Left hindlimb (tissue), 1 donor: ENCODE measurements around the gene RABGAP1.

ENCODE experiments used
- DNase-seq: peaks from one replicate; pipeline ENCODE4 v3.0.0-alpha.2; 2018

Gene RABGAP1

DNA sequence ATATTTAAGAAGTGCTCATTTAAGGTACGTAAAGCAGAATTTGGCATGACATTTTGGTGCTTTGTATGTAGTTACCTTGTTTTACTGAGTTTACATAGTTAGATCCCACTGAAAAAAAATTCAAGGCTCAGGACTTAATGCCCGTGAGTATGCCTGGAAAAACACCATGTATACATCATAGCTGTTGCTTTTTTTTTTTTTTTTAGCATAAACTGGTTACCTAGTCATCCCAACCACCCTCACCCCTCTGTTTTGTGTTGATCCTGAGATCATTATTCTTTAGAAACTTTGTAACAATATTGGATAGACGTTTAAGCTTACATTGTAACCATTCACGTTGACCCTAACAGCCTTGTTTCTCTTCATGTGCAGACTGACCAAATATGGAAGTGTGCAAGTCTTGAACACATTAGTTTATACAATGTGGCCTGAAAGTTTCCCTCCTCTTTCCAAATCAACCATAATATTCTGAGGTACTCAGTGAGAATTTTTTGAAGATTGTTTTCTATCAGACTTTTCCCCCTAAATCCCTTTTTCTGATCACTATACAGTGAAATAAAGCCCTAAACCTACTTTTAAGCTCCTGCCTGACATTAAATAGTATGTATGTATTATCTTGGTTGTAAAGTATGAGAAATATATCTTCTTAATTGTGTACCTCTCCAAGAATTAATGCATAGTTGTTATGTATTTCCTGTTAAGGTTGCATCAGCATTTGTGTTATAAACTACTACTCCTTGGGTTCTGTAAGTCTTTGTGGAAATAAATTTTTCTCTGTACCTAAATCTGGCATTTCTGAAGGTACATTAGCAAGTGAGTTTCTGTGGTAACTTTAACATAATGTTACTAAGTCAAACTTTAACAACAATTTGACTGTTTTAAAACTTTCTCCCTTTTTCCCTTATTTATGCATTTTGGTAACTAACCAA lies 4.4 kb downstream of the RABGAP1 start:
- no peak for DNase-seq

GRCh38 chr9:122946461-122947005 lies 5.7 kb downstream of the RABGAP1 start:
- DNase-seq = no peak

DNA sequence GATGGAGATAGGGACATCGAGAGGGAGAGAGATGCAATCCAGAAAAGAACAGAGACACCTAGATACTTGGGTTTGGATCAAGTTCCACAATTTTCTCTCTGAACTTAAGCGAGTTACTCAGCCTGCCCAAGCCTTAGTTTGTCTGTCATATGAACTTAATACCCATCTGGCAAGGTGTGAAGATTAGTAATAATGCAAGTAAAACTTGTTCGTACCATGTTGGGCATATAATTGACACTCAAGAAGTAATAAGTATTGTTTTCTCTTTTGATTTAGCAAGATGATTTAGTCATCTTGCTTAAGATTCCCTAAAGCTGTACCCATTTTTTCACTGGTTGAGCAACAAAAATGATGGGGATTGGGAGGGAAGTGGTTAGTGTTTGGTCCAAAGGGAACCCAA lies 7.5 kb downstream of the RABGAP1 start:
- no peak for DNase-seq

GRCh38 chr9:122949696-122950095 lies 8.9 kb downstream of the RABGAP1 start:
- no peak for DNase-seq

GRCh38 chr9:122950263-122950662 lies 9.4 kb downstream of the RABGAP1 start:
- DNase-seq = no peak

GRCh38 chr9:122951056-122951455 lies 10.2 kb downstream of the RABGAP1 start:
- no peak for DNase-seq

DNA sequence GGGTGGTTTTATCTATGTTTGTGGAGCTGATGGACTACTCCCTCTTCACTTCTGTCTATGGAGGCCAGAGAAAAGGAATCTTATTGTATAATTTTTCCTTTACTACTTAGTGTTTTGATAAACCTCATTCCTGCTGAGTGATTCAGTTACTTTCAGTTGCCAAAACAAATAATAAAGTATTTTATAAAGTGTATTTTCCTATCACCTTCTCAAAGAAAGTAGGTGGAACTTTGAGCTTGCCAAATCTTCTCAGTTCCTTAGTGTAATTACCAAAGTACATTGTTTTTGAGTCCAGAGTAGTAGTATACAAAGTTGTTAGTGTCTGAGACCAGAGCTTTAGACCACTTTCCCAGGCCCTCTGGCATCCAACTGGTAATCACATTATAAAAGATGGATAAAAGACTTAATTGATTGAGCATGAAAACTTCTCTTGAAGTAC lies 13.5 kb downstream of the RABGAP1 start:
- no peak for DNase-seq

- DNase-seq = no peak
Measured at GRCh38 chr9:122955961-122956360, 15.1 kb downstream of the RABGAP1 start.

DNA sequence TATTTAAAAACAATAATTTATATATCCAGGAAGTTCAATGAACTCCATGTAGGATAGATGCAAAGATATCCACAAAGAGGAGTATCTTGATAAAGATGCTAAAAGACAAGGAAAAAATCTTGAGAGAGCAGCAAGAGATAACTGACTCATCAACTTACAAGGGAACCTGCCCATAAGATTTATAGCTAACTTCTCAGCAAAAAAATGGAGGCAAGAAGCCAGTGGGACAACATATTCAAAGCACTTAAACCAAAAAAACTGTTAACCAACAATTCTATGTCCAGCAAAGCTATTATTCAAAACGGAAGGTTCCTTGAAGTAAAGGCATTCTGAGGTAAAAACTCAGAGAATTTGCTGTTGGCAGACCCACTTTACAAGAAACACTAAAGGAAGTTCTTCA lies 20.3 kb downstream of the RABGAP1 start:
- DNase-seq = no peak

DNA sequence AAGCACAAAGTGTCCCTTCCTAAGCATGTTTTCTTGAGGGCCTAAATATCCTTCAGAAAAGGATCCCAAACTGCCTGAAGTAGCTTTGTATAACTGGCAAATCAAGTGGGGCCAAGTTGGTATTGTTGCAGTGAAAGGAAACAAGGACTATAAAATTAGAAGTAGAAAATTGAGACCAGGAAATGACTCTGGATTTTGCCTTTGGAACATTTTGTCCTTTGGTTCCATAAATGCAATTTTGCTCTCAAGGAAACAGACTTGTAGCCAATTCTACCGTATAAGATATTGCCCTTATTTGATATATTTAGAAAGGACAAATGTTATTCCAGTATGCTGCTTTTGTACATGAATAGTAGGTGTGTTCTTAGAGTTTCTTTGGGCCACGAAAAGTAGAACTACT lies 34.4 kb downstream of the RABGAP1 start:
- no peak for DNase-seq

DNA sequence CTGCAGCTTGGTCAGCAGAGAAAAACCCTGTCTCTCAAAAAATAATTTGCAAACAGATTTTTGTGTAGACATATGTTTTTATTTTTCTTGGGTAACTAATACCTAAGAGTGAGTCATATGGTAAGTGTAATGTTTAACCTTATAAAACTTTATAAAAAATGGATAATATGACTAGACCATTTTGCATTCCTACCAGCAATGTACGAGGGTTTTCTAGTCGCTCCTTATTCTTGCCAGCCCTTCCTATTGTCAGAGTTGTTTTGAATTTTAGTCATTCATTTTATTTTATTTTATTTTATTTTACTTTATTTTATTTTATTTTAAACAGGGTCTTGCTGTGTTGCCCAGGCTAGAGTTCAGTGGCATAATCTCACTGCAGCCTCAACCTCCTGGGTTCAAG lies 37.8 kb downstream of the RABGAP1 start:
- no peak for DNase-seq

- no peak for DNase-seq
Measured at GRCh38 chr9:122986010-122986409, 45.2 kb downstream of the RABGAP1 start.

DNA sequence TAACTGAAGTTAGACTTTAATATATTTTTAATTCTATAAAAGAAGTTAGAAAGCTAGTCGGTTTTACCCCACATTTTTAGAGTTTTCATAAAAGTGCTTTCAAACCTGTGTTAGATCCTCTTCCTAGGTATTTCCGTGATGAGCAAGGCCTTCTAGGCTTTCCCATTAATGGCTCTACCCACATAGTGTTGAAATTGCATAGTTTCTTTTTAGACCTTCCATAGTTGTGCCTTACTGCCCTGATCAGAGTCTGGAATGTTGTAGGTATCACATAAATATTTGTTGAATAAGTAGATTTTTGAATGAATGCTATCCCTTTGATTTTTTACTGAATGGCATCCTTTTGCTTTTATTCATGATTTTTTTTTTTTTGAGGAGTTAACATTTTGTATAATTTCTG lies 47.3 kb downstream of the RABGAP1 start:
- no peak for DNase-seq

DNA sequence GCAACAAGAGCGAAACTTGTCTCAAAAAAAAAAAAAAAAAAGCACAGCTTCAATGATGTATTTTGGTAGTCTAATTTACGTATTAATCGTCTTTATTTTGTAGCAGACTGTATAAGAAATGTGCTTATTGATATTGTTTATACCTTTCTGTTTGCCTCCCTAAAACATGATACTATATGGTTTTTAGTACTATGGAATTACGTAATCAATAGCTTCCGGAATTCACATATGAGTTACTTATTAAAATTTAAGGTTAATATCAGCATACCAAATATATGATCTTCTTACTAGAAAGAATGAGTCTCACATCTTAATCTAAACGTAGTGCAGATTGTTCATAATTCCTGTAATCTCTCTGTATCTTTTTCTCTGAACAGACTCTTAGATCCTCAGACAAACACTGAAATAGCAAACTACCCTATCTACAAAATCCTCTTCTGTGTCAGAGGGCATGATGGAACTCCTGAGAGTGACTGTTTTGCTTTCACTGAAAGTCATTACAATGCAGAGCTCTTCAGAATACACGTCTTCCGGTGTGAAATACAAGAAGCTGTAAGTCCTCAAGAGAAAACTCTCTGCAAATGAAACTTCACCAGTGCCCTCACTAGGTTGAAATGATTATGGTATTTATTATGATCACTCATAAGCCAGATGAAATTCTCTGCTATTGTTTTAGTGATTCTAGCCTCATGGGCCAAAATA lies 48.3 kb downstream of the RABGAP1 start:
- DNase-seq = no peak

GRCh38 chr9:122991370-122991830 lies 50.6 kb downstream of the RABGAP1 start:
- no peak for DNase-seq

DNA sequence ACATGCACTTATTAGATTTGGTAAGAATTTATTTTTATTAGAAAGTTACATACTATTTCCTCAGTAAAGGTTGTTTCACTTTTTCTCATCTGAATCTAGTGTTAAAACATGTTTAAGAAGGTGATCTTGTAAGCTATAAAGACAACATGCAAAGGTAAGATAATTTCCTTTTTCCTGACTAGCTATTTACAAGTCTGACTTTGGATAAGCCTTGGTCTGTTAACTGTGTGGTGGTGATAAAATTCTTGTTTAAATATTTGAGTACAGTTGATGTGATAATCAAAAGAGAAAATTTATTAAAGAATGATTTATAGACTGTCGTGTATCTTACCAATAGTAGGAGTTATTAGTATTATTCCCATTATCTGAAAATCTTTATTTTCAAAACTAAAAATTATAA lies 55.8 kb downstream of the RABGAP1 start:
- DNase-seq = no peak

GRCh38 chr9:122998448-122998847 lies 57.6 kb downstream of the RABGAP1 start:
- no peak for DNase-seq

GRCh38 chr9:123000371-123001068 lies 59.7 kb downstream of the RABGAP1 start:
- DNase-seq = no peak

GRCh38 chr9:123002754-123003153 lies 61.9 kb downstream of the RABGAP1 start:
- no peak for DNase-seq

DNA sequence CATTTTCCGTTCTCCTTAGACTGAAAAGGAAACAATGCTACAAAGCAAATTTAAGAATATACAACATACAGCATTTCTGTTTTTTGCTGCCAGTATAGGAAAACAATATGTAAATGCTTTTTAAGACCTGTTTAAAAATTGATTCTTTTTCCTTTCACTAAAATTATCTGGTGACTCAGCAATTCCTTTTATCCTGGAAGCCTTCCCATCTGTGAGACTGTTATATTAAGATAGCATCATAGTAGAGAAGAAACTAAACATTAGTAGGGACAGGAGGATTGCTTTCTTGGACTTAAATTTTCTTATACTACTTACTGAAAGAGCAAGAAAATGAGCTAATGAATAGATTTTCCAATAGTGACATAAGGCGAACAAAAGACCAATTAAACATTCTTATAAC lies 62.6 kb downstream of the RABGAP1 start:
- DNase-seq = no peak

DNA sequence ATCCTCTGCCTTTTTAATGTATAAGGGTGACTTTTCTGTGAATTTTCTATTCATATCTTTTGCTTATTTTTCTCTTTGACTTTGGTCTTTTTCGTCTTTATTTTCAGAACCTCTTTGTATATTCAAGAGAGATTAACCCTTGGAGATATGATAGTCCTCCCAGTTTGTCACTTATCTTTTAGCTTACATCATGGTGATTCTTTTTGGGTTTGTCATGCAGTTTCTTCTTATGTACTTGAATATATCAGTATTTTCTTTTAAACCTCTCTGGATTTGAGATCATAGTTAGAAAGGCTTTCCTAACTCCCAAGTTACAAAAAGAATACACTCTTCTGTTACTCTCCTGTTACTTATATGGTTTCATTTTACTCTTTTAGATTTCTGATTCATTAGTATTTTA lies 65.1 kb downstream of the RABGAP1 start:
- DNase-seq = no peak

DNA sequence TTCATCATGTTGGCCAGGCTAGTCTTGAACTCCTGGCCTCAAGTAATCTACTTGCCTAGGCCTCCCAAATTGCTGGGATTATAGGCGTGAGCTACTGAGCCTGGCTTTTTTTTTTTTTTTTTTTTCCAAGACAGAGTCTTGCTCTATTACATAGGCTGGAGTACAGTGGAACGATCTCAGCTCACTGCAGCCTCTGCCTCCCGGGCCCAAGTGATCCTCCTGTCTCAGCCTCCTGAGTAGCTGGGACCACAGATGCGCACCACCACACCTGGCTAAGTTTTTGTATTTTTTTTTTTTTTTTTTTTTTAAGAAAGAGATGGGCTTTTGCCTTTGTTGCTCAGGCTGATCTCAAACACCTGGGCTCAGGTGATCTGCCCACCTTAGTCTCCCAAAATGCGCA lies 66.4 kb downstream of the RABGAP1 start:
- no peak for DNase-seq

DNA sequence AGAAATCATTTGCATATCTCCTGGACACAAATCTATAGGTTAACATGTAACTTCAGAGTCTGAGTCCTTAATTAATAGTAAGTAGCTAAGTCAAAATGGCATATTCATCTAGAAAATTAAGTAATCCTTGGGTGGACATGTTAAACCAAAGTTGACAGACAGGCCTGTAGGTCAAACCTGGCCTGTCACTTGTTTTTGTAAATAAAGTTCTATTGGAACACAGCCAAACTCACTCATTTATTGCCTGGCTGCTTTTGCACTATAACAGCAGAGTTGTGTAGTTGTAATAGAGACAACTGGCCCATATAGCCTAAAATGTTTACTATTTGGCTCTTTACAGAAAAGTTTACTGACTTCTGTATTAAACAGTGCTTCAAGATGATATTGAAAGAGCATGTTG lies 68.1 kb downstream of the RABGAP1 start:
- DNase-seq = no peak
